ENCODE measurements around the gene SCN5A.

GRCh38 chr3:38690185-38690584, 40.7 kb upstream of the SCN5A start:
- TF ChIP-seq POLR2A (IDR thresholded peaks at IDR 0.05; ENCODE audit: insufficient read depth in 1 of 2, low read depth in 2 of 2, low read length in 2 of 2) (no peak), ZFX (CRISPR knock-in tag; IDR thresholded peaks at IDR 0.05; ENCODE audit: low read depth) (no peak), JUND (CRISPR knock-in tag; IDR thresholded peaks at IDR 0.05) (no peak)
